Amniotic epithelial cell (primary cell): Measurements from ENCODE around the gene ESR2.
"Not testable (repeated sequence)": the region's sequence is repeated elsewhere in the genome, so short reads cannot be mapped to it uniquely, and the experiment has no call there.

Experiments used
- DNase-seq: peaks from one replicate; pipeline ENCODE4 v3.0.0-alpha.2; 2010; ENCODE audit warnings: low read depth

ESR2 gene

GRCh38 chr14:64196814-64197411 is 97.3 kb downstream of the ESR2 start:
- peak; percentile 65 for DNase-seq

GRCh38 chr14:64196056-64196455 is 98.1 kb downstream of the ESR2 start:
- DNase-seq, result no peak

GRCh38 chr14:64195199-64195598 is 99.0 kb downstream of the ESR2 start:
- DNase-seq, result no peak

GRCh38 chr14:64194404-64194803 is 99.8 kb downstream of the ESR2 start:
- no peak for DNase-seq

GRCh38 chr14:64193821-64194220 is 100.3 kb downstream of the ESR2 start:
- no peak for DNase-seq

GRCh38 chr14:64191756-64192155 is 102.4 kb downstream of the ESR2 start:
- peak; percentile 83 for DNase-seq

GRCh38 chr14:64190974-64191502 is 103.1 kb downstream of the ESR2 start:
- no peak for DNase-seq

GRCh38 chr14:64187331-64187730 is 106.8 kb downstream of the ESR2 start:
- DNase-seq, result no peak

- DNase-seq, result no peak
Observed at GRCh38 chr14:64186231-64187129, 107.7 kb downstream of the ESR2 start.

GRCh38 chr14:64185184-64185583 is 109.0 kb downstream of the ESR2 start:
- DNase-seq, result no peak

GRCh38 chr14:64184103-64184729 is 110.0 kb downstream of the ESR2 start:
- DNase-seq, result no peak

- DNase-seq, result not testable (repeated sequence)
Observed at GRCh38 chr14:64182908-64183307, 111.3 kb downstream of the ESR2 start.

GRCh38 chr14:64178814-64179213 is 115.4 kb downstream of the ESR2 start:
- no peak for DNase-seq

- DNase-seq, result no peak
Observed at GRCh38 chr14:64176330-64176729, 117.8 kb downstream of the ESR2 start.

- no peak for DNase-seq
Observed at GRCh38 chr14:64174922-64175782, 119.0 kb downstream of the ESR2 start.

GRCh38 chr14:64170181-64170580 is 124.0 kb downstream of the ESR2 start:
- DNase-seq, result no peak

GRCh38 chr14:64159588-64159987 is 134.6 kb downstream of the ESR2 start:
- no peak for DNase-seq

GRCh38 chr14:64158608-64159007 is 135.6 kb downstream of the ESR2 start:
- DNase-seq, result no peak

- no peak for DNase-seq
Observed at GRCh38 chr14:64149921-64150320, 144.2 kb downstream of the ESR2 start.

- DNase-seq, result peak; percentile 65
Observed at GRCh38 chr14:64147126-64147790, 146.9 kb downstream of the ESR2 start.

- DNase-seq, result no peak
Observed at GRCh38 chr14:64137657-64138290, 156.4 kb downstream of the ESR2 start.
